Hematopoietic multipotent progenitor cell treated with erythropoietin and hydrocortisone succinate and interleukin-3 and kit ligand, for 17 days (in vitro differentiated cells): ENCODE data around the gene GNAS.
"Not testable (repeated sequence)": the region's sequence is repeated elsewhere in the genome, so short reads cannot be mapped to it uniquely, and the experiment has no call there.

ENCODE experiments used
- DNase-seq: peaks from one replicate; pipeline ENCODE4 v3.0.0-alpha.2; 2015; ENCODE audit warnings: low spot score

GNAS gene

DNA sequence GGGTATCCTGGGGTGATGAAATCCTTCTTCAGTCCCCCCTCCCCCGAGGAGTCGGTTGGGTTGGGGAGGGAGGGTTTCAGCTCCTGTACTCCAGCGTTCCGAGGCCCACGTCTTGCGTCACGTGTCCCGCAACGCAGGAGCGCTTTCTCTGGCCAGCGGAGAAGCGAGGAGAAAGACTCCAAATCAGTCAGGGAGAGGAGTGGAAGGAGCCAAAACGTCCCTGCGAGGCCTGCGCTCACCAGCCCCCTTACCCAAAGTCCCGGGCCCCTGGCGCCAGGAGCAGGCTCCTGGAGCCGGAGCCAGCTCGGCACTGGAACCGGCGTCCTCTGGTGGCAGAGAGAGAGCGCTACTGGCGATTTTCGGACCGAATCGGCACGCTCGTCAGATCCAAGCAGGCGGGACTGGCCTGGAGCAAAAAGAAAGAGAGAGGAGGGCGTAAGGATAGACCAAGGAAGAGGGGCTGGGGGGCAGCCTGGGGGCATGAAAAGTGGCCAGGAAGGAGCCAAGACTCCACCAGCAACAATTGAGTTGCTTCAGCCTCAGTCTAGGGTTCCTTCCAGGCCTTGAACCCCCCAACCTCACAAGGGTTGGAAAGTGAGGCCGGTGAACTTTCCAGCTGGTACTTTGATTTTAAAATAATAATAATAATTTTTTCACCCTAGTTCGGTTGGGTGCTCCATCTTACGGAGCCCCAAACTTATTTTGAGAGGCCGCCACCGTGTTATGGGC, at the start of gene GNAS:
TSS of gene GNAS (plus strand) at position 174 of the 729 bp plus-strand sequence.
- DNase-seq: no peak

GRCh38 chr20:58803533-58803932, 49.0 kb upstream of the GNAS start:
- no peak for DNase-seq

- no peak for DNase-seq
Measured at GRCh38 chr20:58807801-58808200, 44.7 kb upstream of the GNAS start.

GRCh38 chr20:58808271-58809046, 44.1 kb upstream of the GNAS start:
- DNase-seq: no peak

- DNase-seq: no peak
Measured at GRCh38 chr20:58810116-58810878, 42.2 kb upstream of the GNAS start.

- DNase-seq: no peak
Measured at GRCh38 chr20:58810879-58811250, 41.7 kb upstream of the GNAS start.

GRCh38 chr20:58811334-58811733, 41.2 kb upstream of the GNAS start:
- DNase-seq: no peak

DNA sequence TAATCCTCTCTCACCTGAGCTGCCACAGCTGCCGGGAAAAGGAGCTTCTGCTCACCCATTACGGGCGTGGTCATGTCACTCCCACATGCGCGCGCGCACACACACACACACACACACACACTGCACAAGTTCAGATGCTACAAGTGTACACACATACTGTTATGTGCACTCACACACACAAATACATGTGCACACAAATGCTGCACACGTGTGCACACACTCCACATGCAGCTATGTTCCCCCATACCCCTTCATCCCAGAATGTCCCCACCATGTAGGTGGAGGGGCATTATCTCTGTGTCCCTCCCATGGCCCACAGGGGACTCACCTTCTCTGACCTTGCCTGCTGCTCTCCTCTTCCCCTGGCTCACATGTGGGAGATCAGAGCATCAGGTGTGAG, 39.1 kb upstream of the GNAS start:
- no peak for DNase-seq

DNA sequence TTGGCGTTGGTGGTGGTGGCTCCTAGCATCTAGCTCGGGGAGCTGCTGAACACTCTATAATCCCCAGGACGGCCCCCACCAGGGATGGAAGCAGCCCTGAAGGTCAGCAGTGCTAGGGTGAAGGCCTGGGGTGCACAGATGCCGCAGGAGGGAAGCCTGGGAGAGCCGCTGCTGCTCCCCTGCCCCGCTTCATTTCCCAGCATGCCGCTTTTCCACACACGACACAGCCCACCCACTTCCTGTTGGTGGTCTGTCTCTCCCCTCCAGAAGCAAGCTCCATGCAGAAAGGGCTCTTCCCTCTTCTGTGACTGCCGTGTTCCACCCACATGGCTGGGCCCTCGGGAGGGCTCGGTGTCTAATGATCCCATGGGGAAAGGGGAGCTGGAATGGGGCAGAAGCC, 37.1 kb upstream of the GNAS start:
- DNase-seq: no peak

DNA sequence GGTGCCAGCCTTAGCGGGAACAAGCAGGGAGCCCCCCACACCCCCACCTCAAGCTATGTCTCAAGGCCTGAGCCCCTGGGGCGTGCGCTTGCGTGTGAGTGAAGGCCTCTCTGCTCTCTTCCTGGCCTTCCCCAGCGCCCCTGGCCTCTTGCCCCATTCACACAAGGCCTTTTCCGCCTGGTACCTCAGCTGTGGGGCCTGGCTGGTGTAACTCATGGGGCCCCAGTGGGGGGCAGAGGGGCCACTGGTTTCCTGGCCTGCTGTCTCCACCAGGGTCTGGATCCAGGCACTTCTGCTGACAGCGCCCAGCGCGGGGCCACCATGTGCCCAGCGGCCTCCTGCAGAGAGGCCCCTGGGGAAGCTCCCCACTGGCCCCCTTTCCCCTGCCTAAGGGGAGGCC, 36.5 kb upstream of the GNAS start:
- DNase-seq: no peak

DNA sequence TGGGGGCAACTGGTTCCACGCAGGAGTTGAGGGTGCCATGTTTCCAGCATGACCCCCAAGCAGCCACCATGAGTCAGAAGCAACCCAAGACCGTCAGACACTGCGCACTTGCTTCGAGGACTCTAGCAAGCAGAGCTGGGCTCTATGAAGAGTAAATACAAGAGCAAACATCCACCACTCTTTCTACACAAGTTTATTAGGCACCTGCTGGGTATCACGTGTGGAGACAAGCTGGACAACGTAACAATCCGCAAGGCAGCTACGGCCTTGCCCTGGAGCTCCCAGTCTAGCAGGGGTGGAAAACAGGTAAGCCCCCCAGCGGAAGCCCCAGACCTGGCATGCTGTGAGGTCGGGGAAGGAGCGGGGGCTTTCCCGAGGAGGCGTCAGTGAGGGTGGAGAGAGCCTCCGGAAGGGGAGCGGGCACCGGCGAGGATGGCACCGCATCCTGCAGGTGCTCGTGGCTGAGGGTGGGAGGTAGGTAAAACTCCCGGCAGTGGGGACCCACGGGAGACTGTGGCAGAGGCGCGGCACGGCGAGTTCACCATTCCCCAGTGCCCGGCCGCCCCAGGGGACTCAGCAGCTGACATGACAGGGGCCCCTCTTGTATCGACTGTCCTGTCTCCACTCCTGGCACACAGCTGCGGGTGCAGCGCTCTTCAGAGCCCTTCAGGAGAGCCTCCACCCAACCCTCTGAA, 35.4 kb upstream of the GNAS start:
- no peak for DNase-seq

GRCh38 chr20:58817748-58818147, 34.8 kb upstream of the GNAS start:
- DNase-seq: no peak

GRCh38 chr20:58818586-58819285, 33.8 kb upstream of the GNAS start:
- no peak for DNase-seq

DNA sequence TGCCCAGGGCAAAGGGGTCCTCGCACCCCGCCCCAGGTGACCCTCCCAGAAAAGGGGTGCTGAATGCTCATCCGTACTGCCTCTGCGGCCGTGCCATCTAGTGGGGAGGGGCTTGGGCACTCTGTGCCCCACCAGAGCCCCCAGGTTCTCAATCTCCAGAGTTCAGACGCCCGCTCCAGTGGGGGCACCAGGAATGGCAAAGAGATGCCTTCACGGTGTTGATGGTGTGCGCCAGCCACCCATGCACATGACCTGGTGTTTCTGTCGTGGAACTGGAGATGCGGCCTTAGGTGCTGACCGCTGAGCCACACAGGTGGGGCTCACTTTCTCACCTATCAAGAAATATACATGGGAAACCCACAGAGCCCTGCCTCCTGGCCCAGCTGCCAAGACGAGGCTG, 32.6 kb upstream of the GNAS start:
- no peak for DNase-seq

DNA sequence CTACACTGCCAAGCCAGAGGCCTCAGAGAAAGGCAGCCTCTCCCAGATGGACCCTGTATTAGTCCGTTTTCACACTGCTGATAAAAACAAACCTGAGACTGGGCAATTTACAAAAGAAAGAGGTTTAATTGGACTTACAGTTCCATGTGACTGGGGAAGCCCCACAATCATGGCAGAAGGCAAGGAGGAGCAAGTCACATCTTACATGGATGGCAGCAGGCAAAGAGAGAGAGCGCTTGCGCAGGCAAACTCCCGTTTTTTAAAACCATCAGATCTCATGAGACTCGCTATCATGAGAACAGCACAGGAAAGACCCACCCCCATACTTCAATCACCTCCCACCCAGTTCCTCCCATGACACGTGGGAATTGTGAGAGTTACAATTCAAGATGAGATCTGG, 32.0 kb upstream of the GNAS start:
- not testable (repeated sequence) for DNase-seq

DNA sequence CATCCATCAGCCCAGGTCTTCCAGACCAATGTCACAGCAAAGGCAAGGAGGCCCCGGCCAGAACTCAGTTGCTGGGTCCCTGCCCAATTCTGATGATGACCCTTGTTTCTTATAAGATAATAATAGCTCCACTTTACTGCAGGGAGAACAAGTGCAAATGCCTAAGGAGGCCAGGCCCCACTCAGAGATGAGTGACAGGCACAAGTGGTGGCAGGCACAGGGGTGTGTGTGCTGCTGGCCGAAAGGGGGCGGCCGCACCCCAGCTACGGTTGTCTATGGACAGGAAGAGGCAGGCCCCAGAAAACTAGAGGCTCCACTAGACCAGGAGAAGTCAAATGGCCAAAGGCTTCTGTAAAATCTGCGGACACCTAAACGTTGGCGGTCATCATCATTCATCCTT, 30.4 kb upstream of the GNAS start:
- no peak for DNase-seq

GRCh38 chr20:58822748-58823730, 29.5 kb upstream of the GNAS start:
- no peak for DNase-seq

DNA sequence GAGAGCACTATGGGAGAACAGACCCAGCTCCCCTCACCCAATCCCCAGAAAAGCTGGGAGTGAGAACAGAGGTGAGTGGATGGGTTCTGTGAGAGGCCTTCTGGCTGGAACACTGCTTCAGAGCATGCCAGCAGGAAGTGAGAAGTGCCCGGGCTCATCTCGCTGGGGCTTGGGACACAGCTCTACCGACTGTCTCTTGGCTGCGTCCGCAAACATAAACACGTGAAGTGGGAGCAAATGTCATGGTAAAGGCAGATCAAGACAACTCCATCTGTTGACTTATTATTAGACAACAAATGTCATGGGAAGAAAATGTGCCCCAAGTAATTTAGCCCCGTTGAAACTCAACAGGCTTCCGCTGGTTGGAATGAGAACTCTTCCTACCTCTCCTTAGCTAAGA, 27.7 kb upstream of the GNAS start:
- DNase-seq: no peak

DNA sequence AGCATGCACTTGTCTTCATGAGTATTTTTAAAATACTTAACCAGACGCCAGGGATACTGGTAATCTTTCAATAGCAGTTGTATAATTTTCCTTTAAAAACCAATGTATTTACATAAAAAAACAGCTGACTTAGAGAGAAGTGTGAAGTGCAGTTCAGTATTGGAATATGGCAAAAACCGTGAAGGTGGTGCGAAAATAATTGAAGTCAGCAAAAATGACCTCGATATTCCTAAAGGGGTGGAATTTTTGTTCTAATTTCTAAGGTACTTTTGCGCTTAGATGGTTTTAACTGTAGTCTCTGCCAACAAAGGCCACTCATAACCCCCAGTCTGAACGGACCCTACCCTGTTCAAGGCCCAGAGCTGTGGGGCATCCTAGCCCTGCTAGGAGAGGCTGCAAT, 27.1 kb upstream of the GNAS start:
- DNase-seq: no peak

- DNase-seq: no peak
Measured at GRCh38 chr20:58826271-58826670, 26.2 kb upstream of the GNAS start.

- no peak for DNase-seq
Measured at GRCh38 chr20:58828136-58828535, 24.4 kb upstream of the GNAS start.
